Measurements from ENCODE around the gene OR1Q1. TPM values are rescaled to one million over a fixed set of nuclear protein-coding genes. Genes with fewer than 3 reads are reported as not detected.

The OR1Q1 gene
- total and polyA plus RNA-seq, 7 donors: not detected

- DNase-seq: no peak
Measured at GRCh38 chr9:122656378-122656777, 41.8 kb downstream of the OR1Q1 start.

GRCh38 chr9:122657527-122657926 lies 43.0 kb downstream of the OR1Q1 start, which contains the start of gene OR1B1:
OR1B1 (minus strand) TSS chr9:122657627.
- no peak for DNase-seq
- Histone ChIP-seq H3K36me3 (no peaks in the 10 kb centered on the region), H3K27me3 (no peaks in the 10 kb centered on the region), H3K4me3 (no peak within 1 kb of the TSS), H3K27ac (no peak within 1 kb of the TSS), H3K9me3 (no peaks in the 10 kb centered on the region), H3K4me1 (no peaks in the 10 kb centered on the region)
- no peak for TF ChIP-seq CTCF (IDR thresholded peaks at IDR 0.05)
- intact Hi-C loops (cut with DNase I): no loop called here
- 85 to 92% methylated on average over 3 of the region's 3 CpGs for WGBS, 2 donors

More at GRCh38 chr9:122656378-122656777, 41.8 kb downstream of the OR1Q1 start:
- H3K27me3 ChIP-seq: no peaks in the 10 kb centered on the region
- no peaks in the 10 kb centered on the region for H3K9me3 ChIP-seq
- H3K4me1 ChIP-seq: no peaks in the 10 kb centered on the region
- TF ChIP-seq EP300 (IDR thresholded peaks at IDR 0.05) (no peak), POLR2AphosphoS5 (IDR thresholded peaks at IDR 0.05) (no peak), POLR2A (IDR thresholded peaks at IDR 0.05) (no peak), CTCF (IDR thresholded peaks at IDR 0.05) (no peak)
- no peaks in the 10 kb centered on the region for H3K36me3 ChIP-seq
- intact Hi-C loops (cut with DNase I): no loop called here
- H3K27ac ChIP-seq: no peak overlapping the region
- H3K4me3 ChIP-seq: no peak overlapping the region
- WGBS, 2 donors: 19 to 36% methylated on average over 1 of the region's 1 CpG

- H3K36me3 ChIP-seq: no peaks in the 10 kb centered on the region
- intact Hi-C loops (cut with DNase I): no loop called here
- WGBS, 2 donors: 58 to 66% methylated on average over 2 of the region's 2 CpGs
Measured at GRCh38 chr9:122661416-122661815, 46.9 kb downstream of the OR1Q1 start, which contains the start of gene OR1L1. OR1L1 (plus strand) TSS chr9:122661716; CDS start chr9:122661716, 0 bp downstream.

More at GRCh38 chr9:122661416-122661815, 46.9 kb downstream of the OR1Q1 start, which contains the start of gene OR1L1:
- Histone ChIP-seq H3K9me3 (peaks cover 0 to 2% (median 0%) of the 10 kb centered on the region in 4 donors), H3K27me3 (no peaks in the 10 kb centered on the region), H3K27ac (no peak within 1 kb of the TSS), H3K4me3 (no peak within 1 kb of the TSS), H3K4me1 (no peaks in the 10 kb centered on the region)
- TF ChIP-seq POLR2AphosphoS5 (IDR thresholded peaks at IDR 0.05): no peak
- no peak for TF ChIP-seq CTCF (IDR thresholded peaks at IDR 0.05)
- no peak for TF ChIP-seq EP300 (IDR thresholded peaks at IDR 0.05)
- TF ChIP-seq POLR2A (IDR thresholded peaks at IDR 0.05): no peak
- DNase-seq: no peak

Other genes starting within 250 kb of the OR1Q1 start
- gene PTGS1, start 243.7 kb upstream of the OR1Q1 start, total RNA-seq: 100 to 1,000 TPM in 2 of 4 donors, 10 to 100 TPM in 2; 72.6 to 150 (median 121) TPM
- 10 to 100 TPM in 1 of 3 donors, 1 to 10 TPM in 2; 3.0 to 10.8 (median 4.2) TPM for gene PTGS1, start 243.7 kb upstream of the OR1Q1 start, polyA plus RNA-seq
- not detected for gene OR1J1, start 136.8 kb upstream of the OR1Q1 start, total RNA-seq
- not detected for gene OR1J1, start 136.8 kb upstream of the OR1Q1 start, polyA plus RNA-seq
- gene OR1J2, start 103.9 kb upstream of the OR1Q1 start, total RNA-seq: under 1 TPM in 1 of 4 donors, not detected in 3; 0.68 TPM
- gene OR1J2, start 103.9 kb upstream of the OR1Q1 start, polyA plus RNA-seq: not detected
- gene OR1J4, start 95.6 kb upstream of the OR1Q1 start, total RNA-seq: not detected
- gene OR1J4, start 95.6 kb upstream of the OR1Q1 start, polyA plus RNA-seq: not detected
- gene OR1N1, start 87.4 kb upstream of the OR1Q1 start, total RNA-seq: not detected
- gene OR1N1, start 87.4 kb upstream of the OR1Q1 start, polyA plus RNA-seq: not detected
- gene OR1N2, start 61.6 kb upstream of the OR1Q1 start, total RNA-seq: not detected
- not detected for gene OR1N2, start 61.6 kb upstream of the OR1Q1 start, polyA plus RNA-seq
- gene OR1L8, start 31.4 kb upstream of the OR1Q1 start, total RNA-seq: under 1 TPM in 1 of 4 donors, not detected in 3; 0.33 TPM
- gene OR1L8, start 31.4 kb upstream of the OR1Q1 start, polyA plus RNA-seq: not detected
- gene OR1B1, start 42.9 kb downstream of the OR1Q1 start, total RNA-seq: not detected
- gene OR1B1, start 42.9 kb downstream of the OR1Q1 start, polyA plus RNA-seq: not detected
- not detected for gene OR1L1, start 47.0 kb downstream of the OR1Q1 start, total RNA-seq
- not detected for gene OR1L1, start 47.0 kb downstream of the OR1Q1 start, polyA plus RNA-seq
- gene OR1L3, start 60.4 kb downstream of the OR1Q1 start, total RNA-seq: not detected
- not detected for gene OR1L3, start 60.4 kb downstream of the OR1Q1 start, polyA plus RNA-seq
- not detected for gene OR1L4, start 109.3 kb downstream of the OR1Q1 start, total RNA-seq
- gene OR1L4, start 109.3 kb downstream of the OR1Q1 start, polyA plus RNA-seq: not detected
- not detected for gene OR1L6, start 127.6 kb downstream of the OR1Q1 start, total RNA-seq
- not detected for gene OR1L6, start 127.6 kb downstream of the OR1Q1 start, polyA plus RNA-seq
- gene OR5C1, start 174.2 kb downstream of the OR1Q1 start, total RNA-seq: not detected
- gene OR5C1, start 174.2 kb downstream of the OR1Q1 start, polyA plus RNA-seq: not detected
- not detected for gene OR1K1, start 185.4 kb downstream of the OR1Q1 start, total RNA-seq
- gene OR1K1, start 185.4 kb downstream of the OR1Q1 start, polyA plus RNA-seq: not detected
- gene PDCL, start 213.8 kb downstream of the OR1Q1 start, total RNA-seq: 10 to 100 TPM; 16.7 to 26.0 (median 21.4) TPM
- 10 to 100 TPM in 2 of 3 donors, 1 to 10 TPM in 1; 9.3 to 13.8 (median 11.8) TPM for gene PDCL, start 213.8 kb downstream of the OR1Q1 start, polyA plus RNA-seq

All from sigmoid colon (tissue), 7 donors.